Putamen (tissue), 1 donor: Measurements from ENCODE around the gene ZNF831.

ENCODE experiments used
- DNase-seq: peaks from one replicate; pipeline ENCODE4 v3.0.0-alpha.2; 2016; ENCODE audit warnings: low spot score

Gene ZNF831

DNA sequence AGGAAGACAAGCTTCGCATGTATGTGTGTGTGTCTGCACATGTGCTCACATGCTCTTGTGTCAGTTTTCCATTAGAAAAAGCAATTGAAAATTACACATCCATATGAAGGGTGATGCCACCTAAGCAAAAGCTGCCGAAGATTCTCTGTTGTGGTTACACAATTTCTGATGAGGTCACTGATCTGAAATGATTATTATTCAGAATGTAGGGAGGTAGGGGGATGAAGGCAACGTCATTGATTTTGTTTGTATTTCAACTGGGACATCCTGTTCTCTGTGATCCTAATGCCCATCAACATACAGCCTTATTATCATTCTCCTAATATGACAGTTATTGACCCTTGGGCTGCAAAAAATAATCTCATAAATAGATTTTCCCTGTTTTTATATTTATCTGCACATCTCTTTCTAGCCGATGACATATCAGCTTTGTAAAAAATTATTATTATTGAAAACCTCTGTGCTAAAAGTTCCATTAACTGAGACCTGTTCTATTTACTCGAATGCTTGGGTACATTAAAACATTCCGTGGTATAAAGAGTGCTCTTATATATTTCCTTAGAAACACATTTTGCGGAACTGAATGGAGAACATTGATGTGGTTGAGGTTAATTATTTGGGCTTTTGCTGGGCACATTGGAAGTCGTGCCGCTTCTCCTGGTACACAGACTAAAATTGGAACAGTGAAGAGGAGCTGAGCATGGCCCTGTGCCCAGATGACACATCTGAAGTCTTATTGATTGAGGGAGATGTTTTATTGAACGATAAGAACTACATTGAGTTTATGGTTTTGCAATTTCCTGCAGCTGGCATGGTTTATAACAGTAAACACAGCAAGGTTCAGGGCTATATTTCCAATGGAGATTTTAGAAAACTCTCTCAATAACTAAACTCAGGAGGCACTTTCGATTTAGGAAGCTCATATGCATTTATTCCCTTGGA, 51.3 kb downstream of the ZNF831 start:
- no peak for DNase-seq

DNA sequence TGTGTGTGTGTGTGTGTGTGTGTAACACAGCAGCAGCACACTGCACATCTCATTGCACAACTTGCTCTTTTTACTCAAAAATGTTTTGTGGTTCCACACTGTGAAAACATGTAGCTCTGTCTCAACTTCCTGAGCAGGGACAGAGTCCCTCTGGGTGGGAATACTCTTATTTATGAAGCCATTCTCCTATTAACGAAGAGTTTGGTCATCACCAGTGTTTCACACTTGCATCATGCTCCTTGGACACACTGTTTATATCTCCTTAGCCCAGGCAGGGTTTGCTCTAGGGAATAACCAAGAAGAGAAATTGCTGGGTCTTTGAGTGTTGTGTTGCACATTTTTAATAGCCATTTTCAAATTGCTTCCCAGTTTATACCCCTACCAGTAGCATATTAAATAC, 53.6 kb downstream of the ZNF831 start:
- DNase-seq: no peak

DNA sequence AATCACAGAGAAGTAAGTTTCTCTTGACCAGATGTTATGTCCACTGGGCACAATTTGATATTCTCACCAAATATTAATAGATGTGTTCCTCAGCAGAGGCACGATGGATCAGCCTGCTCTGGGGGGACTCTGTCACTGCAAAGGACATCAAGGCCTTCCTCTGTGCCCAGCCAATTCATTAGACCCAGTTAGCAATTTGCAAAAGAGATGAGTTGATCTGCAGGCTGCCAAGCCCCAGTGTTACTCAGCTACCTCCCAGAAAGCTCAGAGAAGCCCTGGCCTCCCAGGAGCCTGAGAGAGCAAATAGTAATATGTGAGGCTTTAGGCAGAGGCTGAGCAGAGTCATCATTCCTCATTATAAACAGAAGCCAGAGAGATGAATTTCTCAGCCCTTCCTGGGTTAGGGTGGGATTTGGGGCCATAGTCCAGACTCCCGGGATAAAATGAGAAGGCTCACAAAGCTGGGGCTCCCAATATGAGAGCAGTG, 54.2 kb downstream of the ZNF831 start:
- no peak for DNase-seq

DNA sequence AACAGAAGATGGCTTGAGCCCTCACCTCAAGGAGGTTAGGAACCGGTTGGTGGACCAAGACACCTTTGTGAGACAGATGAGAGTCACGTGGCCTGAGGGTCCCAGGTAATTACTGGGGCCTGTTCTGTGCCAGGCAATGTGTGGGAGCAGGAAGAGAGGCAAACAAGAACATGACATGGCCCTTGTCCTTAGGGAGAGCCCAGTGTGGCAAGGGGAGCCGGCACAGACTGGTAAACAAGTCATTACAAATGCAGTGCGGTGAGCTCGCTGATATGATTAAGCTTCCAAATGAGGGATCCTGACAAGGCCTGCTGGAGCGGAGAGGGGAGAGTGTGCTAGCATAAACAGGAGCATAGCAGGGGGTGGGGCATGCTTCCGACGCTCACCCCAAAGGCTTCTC, 55.6 kb downstream of the ZNF831 start:
- no peak for DNase-seq

DNA sequence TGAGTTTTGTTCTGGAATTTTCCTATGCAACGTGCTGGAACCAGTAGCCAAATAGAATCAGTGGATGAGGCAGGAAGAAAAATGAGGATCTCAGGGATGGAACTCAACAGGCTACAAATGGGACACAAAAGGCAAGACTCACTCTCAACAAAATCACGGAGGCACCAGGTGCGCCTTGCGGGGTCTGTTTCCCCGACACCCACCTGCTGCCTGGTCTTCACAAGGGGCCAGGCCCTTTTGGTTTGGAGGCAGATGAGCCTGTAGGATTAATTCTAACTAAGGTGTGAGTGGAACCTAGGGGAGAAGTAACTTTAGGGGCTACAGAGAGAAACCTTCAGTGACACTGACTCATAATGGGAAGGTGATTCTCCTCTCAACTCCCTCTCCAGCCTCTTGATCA, 56.5 kb downstream of the ZNF831 start:
- DNase-seq: no peak

DNA sequence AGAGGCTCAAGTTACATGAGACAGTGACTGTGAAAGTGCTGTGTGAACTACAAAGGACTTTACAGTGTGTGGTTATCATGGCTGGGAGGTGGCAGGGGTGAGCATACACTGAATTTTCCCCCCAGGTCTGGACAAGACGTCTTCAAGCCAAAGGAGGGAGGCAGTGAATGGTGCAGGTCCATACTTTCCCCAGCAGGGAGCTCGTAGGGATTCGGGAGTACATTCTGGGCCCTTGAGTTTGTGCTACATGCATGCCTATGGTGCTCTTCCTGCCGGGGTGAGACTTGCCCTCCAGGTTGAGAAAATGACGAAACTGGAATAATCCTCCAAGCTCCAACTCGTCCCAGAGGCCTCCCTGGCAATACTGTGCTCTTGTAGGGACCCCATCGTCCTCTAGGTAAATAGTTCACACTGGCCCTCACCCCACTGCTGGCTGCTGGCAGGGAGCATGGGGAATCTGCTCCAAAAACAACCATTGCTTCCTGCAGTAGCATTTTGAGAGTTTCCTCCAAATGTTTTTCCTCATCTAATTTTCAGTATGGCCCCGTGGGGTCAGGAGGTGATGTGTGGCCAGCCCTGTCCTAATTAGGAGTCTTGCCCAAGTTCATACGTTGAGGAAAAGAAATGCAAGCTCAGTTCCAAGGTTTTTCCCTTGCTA, 57.6 kb downstream of the ZNF831 start:
- DNase-seq: no peak

DNA sequence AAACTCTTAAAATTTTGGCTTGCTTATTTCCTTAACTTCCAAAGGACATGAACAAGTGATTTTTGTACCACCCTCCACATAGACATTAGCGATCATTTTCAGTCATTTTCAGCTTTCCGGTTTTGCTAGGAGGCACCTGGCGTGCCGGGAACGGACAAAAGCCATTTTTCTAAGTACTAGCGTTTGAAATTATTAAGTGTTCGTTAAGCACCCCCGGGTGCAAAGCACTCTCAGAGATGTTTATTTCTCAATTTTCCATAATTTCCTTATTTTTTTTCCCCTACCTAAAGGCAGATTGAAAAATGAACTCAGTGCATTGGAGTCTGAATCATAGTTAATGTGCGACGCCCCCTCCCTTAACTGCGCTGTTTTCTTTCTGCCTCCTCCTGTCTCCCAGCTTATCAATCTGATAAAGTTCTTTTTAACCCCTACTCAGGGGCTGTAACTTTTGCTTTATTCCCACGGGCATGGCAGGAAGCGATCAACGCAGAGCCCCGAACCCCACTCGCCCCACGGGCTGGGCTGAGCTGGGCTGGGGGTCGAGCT, 58.2 kb downstream of the ZNF831 start:
- no peak for DNase-seq

DNA sequence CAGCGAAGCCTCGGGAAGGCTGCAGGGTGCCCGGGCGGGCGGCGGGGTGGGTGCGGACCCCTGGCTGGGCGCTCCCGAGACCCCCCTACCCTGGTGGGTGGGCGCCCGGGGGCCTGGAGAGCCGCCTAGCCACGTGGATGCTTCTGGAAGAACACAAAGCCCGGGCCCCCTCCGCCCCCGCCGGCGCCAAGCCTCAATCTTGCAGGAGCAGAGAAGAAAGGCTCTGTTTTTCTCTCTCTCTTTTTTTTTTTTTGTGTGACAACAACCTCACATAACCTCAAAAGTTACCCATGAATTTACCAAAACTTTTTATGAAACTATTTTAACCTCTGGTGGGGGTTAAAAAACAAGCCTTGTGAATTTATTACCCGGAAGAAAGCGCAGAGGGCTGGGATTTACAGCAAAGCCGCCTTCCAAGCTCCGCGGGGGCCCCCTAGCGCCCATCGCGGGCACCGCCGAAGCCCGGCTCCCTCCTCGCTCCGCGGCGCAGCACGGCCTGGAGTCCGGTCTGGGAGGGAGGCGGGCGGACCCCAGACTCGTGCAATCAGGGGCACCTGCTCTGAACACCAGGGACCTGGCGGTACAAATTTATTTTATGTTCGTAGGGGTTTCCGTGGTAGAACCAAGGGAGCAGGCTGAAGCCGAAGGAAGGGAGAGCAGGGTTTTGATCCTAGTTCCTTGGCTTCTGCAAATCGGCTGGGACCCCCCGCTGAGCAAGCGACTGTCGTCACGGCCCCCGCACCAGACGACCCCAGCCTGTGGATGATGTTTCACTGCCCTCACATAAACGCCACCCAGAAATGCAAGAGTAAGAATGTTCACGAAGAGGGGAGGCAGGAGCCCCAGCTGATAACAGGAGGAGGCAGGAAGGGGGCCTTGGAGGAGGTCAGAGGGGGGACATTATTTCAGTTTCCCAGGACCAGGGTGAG, 58.9 kb downstream of the ZNF831 start:
- peak; percentile 67 for DNase-seq

DNA sequence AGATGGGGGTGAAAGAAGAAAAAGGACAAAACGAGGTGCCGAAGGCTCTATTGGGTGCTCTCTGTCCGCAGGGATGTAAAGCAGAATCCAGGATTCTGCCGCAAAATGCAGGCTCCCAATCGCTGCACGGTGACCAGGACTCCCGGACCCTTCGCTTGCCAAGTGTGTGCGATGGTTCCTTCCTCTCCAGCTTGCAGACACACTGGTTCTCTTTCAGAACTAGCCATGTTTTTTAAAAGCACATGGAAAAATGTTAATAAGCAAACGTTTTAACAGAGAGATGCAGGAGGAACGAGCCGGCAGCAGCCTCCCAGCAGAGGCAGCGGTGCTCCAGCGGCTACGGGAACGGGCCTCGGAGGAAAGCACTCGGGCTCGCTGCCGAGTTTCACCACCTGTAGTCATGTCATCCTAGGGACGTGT, 59.6 kb downstream of the ZNF831 start:
- no peak for DNase-seq

DNA sequence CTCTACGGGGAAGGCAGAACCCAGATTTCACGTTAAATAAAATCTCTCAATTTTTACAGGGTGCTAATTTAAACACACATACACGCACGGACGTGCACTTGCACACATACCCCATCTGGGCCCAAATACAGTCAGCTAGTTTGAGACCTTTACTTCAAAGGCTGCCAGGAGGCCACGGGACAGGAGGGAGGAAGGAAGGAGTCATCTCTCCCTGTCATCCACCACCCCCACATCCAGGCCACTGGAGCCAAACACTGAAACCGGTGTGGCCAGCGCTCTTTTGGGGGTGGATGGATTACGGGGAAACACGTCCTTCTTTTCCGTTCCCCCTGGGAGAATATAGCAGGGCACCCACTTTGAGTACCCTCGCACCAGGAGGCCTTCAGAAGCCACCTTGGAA, 60.1 kb downstream of the ZNF831 start:
- no peak for DNase-seq

DNA sequence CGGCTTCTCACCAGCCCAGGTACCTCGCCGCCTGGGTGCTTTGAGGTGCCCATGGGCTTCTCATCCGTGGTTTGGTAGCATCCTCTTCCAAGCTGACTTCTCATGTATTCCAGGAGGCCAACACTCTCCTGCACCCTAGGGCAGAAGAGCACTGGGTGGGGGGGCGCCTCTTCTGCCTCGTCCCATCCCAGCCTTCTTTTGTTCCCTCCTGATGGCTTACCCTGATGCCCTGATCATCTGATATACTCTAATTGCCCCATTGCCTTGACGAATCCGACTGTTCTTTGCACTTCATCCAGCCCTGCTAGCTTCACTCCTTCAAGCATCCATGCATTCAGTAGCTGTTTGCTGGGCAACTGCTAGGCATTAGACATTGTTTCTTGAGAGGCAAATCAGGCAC, 60.6 kb downstream of the ZNF831 start:
- no peak for DNase-seq

DNA sequence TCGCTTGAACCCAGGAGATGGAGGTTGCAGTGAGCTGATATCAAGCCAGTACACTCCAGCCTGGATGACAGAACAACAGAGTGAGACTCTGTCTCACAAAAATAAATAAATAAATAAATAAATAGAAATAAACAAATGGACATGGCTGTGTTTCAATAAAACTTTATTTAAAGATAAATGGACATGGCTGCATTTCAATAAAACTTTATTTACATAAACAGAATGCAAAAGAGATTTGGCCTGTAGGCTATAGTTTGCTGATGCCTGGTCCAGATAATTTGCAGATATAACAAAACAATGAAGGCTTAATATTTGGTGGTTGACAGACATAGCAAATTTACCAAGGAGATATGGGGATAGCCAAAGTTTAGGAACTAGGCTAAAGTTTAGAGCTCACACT, 66.8 kb downstream of the ZNF831 start:
- DNase-seq: no peak

DNA sequence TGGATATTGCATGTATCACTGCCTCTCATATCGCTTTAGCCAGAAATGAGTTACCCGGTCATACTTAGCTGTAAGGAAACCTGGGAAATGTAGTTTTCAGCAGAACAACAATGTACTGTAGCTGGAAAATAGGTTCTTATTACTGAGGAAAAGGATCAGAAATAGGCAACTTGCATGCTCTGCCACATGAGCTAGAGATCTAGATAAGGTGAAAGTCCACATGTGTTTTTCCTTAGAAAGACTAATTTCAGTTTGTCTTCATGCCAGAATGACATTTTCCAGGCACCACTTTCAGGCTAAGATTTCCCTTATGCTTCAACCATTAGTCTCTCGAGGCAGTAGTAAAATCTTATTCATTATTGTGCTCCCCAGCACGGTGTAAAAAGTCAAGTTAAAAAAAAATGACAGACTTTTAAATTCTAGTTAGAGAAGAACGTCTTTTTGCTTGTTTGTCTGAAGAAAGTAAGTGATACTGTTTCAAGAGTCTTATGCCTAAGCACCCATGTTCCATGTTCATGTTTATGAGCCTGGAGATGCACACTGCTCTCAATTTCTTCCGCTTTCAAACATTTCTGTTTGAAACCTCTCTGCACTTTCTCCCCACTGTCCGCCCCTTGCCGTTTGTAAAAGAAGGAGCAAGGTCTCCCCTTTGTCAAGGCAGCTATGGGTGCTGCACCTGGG, 67.6 kb downstream of the ZNF831 start:
- no peak for DNase-seq

DNA sequence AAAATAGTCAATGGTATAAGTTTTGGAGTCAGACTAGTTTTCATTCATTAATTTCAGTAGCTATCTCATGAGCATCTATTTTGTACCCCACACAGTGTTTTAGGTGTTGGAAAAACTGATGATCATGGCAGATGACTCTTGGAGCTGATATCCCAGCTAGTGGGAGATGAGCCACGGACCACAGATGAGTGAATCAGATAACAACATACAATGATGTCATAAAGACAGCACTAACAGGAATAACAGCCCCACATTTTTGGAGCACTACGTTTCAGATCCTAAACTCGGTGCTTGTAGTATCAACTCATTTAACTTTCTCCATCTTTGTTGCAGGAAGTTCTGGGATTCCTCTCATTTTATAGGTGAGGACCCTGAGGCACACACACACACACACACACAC, 69.0 kb downstream of the ZNF831 start:
- no peak for DNase-seq

DNA sequence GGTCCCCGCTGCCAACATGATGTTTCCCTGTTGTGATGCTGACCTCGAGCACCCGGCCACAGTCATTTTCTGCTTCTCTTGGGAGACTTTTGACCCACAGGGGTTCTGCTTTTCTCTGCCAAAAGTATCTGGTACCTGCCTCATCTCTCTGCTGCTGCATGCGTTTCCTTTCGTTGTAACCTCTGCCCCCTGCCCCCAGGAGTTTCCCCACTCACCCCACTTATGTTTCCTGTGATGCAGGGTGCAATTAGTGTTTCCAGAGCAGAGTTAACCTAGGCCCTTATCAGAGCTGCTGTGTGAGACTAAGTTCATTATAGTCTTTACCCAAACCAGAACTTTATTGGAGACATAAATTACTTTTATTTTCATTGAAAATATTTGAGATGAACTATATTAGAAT, 71.6 kb downstream of the ZNF831 start:
- no peak for DNase-seq

DNA sequence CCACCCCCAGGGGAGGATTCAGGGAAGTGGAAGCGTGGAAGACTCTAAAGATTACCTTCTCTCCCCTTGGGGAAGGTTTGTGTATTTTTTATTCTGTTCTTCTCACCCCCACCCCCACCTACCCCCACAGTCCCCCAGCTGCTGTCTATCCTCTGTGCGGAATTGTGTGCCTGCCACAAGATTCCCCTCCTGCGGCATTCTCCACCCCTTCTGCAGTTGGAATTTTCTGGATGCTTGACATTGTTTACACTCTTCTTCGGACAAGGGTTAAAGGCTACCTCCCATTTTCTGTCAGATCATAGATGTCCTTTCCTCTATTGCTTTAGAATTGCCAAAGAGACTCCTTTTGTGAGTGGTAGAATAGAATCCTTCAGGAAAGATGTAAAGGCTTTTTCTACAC, 76.4 kb downstream of the ZNF831 start:
- DNase-seq: no peak

DNA sequence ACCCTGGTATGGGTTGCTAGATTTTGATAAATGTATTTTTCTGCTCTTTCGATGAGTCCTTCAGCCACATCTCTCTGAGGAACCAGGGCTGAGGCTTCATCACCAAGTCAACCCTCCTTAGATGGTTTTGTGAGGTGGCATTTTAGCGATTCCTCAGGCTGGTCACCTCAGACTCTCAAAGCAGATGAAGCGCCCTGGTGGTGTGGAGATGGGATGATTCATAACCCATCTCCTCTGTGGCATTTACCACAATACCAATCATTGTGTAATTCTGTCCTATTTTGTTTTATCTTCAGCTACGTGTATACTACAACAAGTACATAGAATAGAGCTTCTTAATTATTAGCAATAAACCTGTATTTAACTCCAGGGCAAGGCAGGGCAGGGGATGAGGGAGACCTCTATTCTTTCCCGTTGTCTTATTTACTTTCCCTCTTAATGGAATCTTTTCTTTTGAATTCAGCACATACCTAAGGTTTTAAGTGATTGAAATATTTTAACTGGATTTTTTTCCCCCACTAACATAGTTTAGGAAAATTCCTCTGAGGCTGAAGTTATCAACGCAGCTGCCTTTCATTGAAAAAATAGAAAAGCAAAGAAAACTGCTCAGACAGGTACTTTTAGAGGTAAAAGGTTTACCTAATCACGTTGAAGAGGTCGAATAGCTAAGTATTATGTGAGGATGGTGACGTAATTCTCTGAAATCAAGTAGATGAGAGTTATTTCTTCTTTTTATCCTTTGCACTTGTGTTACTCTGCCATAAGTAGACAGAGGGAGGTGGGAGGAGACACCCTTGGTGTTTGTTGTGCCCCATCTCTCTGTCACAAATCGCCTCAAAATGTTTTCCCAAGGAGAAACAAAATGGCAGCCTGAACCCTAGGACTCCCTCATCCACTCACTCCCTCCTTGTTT, 79.3 kb downstream of the ZNF831 start:
- DNase-seq: no peak

DNA sequence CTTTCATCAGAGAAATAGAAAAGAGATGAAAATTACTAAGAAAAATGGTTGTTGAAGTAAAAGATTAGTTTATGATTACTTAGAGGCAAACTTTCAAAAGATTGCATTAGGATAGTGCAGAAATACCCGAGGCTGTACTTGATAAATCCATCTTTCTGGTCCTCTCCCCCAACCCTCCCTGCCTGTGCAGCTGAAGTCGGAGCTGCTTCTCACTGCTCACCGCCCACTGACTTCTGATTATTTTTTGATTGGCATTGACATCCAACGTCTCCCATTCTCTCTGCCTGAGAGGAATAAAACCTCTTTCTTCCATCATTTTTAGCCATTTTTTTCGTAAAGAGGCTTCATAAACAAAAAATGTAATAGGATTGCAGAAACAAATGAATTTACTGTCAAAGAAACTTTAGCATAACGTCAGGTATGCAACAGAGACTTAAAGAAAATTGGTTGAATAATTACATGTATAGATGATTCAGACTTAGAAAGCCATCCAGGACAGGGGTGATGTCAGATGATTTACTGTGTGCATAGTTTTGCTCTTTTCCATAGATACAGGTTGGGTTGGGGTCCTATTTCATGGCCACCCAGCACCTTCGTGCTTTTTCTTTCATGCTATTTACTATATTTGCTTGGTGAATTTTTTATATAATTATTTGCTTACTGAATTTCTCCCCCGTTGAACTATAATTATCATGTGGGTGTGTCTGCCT, 83.2 kb downstream of the ZNF831 start:
- peak; percentile 39 for DNase-seq
